H1 (cell line): ENCODE results near the gene TMEM14B.

Source experiments
- CBX5 ChIP-seq: fragments of 300-800, 300-1000 bp; sonication (generic); IDR thresholded peaks from 2 replicates; pipeline ENCODE4 v1.7.1; 2016; ENCODE audit warnings: antibody characterized with exemption, low read length, low read depth
- CTCF ChIP-seq, 3 experiments: IDR thresholded peaks; 1 replicate in 2 of 3; 2 replicates in 1 of 3; pipeline versions ENCODE4 v1.5.1 to v1.6.1; 2011; ENCODE audit warnings: low read length in 3 of 3, mild to moderate bottlenecking in 3 of 3, inconsistent platforms in 2 of 3, low read depth in 1 of 3, moderate library complexity in 1 of 3; ENCODE audit not compliant: insufficient read depth in 1 of 3; ENCODE audit errors: control extremely low read depth in 1 of 3
- EP300 ChIP-seq, 2 experiments: IDR thresholded peaks; 1 replicate in 1 of 2; 2 replicates in 1 of 2; pipeline ENCODE4 v1.6.1; 2011 to 2012; ENCODE audit warnings: low read depth in 2 of 2, low read length in 2 of 2, mild to moderate bottlenecking in 2 of 2, borderline replicate concordance in 1 of 2, inconsistent platforms in 1 of 2, moderate library complexity in 1 of 2
- EZH2 ChIP-seq: fragments of 200-600 bp; sonication (generic); IDR thresholded peaks from 2 replicates; pipeline ENCODE4 v1.7.1; 2012; ENCODE audit warnings: low read depth, mild to moderate bottlenecking, moderate library complexity, low read length, inconsistent platforms; ENCODE audit not compliant: severe bottlenecking
- GTF2F1 ChIP-seq: IDR thresholded peaks from 2 replicates; pipeline ENCODE4 v1.6.1; 2012; ENCODE audit warnings: low read depth, low read length, improper control_type of control experiment, borderline replicate concordance
- POLR2A ChIP-seq, 2 experiments: IDR thresholded peaks; 1 replicate in 1 of 2; 2 replicates in 1 of 2; pipeline ENCODE4 v1.6.1; 2011; ENCODE audit warnings: low read depth in 2 of 2, low read length in 2 of 2, mild to moderate bottlenecking in 2 of 2; ENCODE audit errors: control extremely low read depth in 1 of 2

GRCh38 chr6:10749734-10750133 lies 2.1 kb downstream of the TMEM14B start:
- TF ChIP-seq EZH2, result no peak
- no peak for TF ChIP-seq GTF2F1
- no peak for TF ChIP-seq CBX5
- no peak for TF ChIP-seq EP300 (IDR thresholded peaks at IDR 0.05; ENCODE audit: borderline replicate concordance in 1 of 2, low read depth in 2 of 2, low read length in 2 of 2)
- TF ChIP-seq POLR2A (IDR thresholded peaks at IDR 0.05; ENCODE audit: control extremely low read depth in 1 of 2, low read depth in 2 of 2, low read length in 2 of 2), result no peak
- no peak for TF ChIP-seq CTCF (IDR thresholded peaks at IDR 0.05; ENCODE audit: control extremely low read depth in 1 of 3, insufficient read depth in 1 of 3, low read depth in 1 of 3, low read length in 3 of 3)
